Astrocyte of the spinal cord (primary cell): ENCODE data around the gene DIP2C.

Experiments
- DNase-seq: peaks from one replicate; pipeline ENCODE4 v3.0.0; 2011; ENCODE audit warnings: low read depth, low spot score
- H3K4me3 ChIP-seq: 2 replicates; pipeline ENCODE4 v1.5.1; 2011; ENCODE audit warnings: low read depth, mild to moderate bottlenecking, low read length, moderate library complexity
- CTCF ChIP-seq: IDR thresholded peaks from 2 replicates; pipeline ENCODE4 v1.5.1; 2012; ENCODE audit warnings: low read depth, mild to moderate bottlenecking, low read length, inconsistent platforms
- in situ Hi-C: cut with HindIII; loops from 2 replicates; pipeline ENCODE4 v1.10.0; 2017; ENCODE audit warnings: low sequenced_read_pairs

The DIP2C gene

GRCh38 chr10:621981-622740 lies 67.3 kb downstream of the DIP2C start:
- H3K4me3 ChIP-seq: no peak overlapping the region
- in situ Hi-C loops: no loop called here

GRCh38 chr10:621513-621912 lies 68.0 kb downstream of the DIP2C start:
- in situ Hi-C loops: no loop called here
- TF ChIP-seq CTCF: no peak
- no peak for DNase-seq
- no peak overlapping the region for H3K4me3 ChIP-seq

More at GRCh38 chr10:621981-622740, 67.3 kb downstream of the DIP2C start:
- no peak for TF ChIP-seq CTCF
- DNase-seq: no peak

- no peak for DNase-seq
- TF ChIP-seq CTCF: no peak
- in situ Hi-C loops: no loop called here
- H3K4me3 ChIP-seq: no peak overlapping the region
Observed at GRCh38 chr10:620971-621370, 68.5 kb downstream of the DIP2C start.

GRCh38 chr10:620417-620816 lies 69.1 kb downstream of the DIP2C start:
- no peak for DNase-seq
- in situ Hi-C loops: no loop called here
- TF ChIP-seq CTCF: no peak
- no peak overlapping the region for H3K4me3 ChIP-seq

- in situ Hi-C loops: no loop called here
- H3K4me3 ChIP-seq: no peak overlapping the region
- no peak for DNase-seq
- TF ChIP-seq CTCF: no peak
Observed at GRCh38 chr10:619710-620109, 69.8 kb downstream of the DIP2C start.

- H3K4me3 ChIP-seq: no peak overlapping the region
- in situ Hi-C loops: no loop called here
- no peak for DNase-seq
- no peak for TF ChIP-seq CTCF
Observed at GRCh38 chr10:618229-618989, 71.1 kb downstream of the DIP2C start.
